Activated CD8-positive, alpha-beta T cell treated with anti-CD3 and anti-CD28 coated beads for 36 hours (primary cell): ENCODE measurements around the gene CAMSAP3. TPM values are rescaled to one million over a fixed set of nuclear protein-coding genes. Genes with fewer than 3 reads are reported as not detected.

Source experiments
- ATAC-seq: fragments of 200-7000 bp; cut with Tn5 transposase; one replicate; pipeline ENCODE4 v1.10.0; 2021; ENCODE audit warnings: mild to moderate bottlenecking, moderate library complexity
- CTCF ChIA-PET: fragments of 350-600 bp; sonication (Branson Sonifier 250); formaldehyde crosslinking; loops from one replicate; lab custom pipeline; 2021; ENCODE audit warnings: antibody characterized with exemption; lab: Charles Lee
- POLR2A ChIA-PET: fragments of 350-600 bp; sonication (Branson Sonifier 250); formaldehyde crosslinking; loops from one replicate; lab custom pipeline; 2021; ENCODE audit warnings: antibody characterized with exemption; lab: Charles Lee
- DNase-seq: peaks from one replicate; pipeline ENCODE4 v3.0.0-alpha.2; 2020
- H3K27ac Mint-ChIP-seq: one replicate; pipeline ENCODE4 v1.8.0; 2021; ENCODE audit warnings: mild to moderate bottlenecking, mixed read lengths
- H3K27me3 Mint-ChIP-seq: one replicate; pipeline ENCODE4 v1.8.0; 2021; ENCODE audit warnings: mixed read lengths
- H3K36me3 Mint-ChIP-seq: one replicate; pipeline ENCODE4 v1.8.0; 2021; ENCODE audit warnings: low read depth, mixed read lengths
- H3K4me1 Mint-ChIP-seq: one replicate; pipeline ENCODE4 v1.8.0; 2021; ENCODE audit warnings: low read depth, mixed read lengths
- H3K4me3 Mint-ChIP-seq: one replicate; pipeline ENCODE4 v1.8.0; 2021; ENCODE audit warnings: mild to moderate bottlenecking, moderate library complexity, mixed read lengths
- H3K9me3 Mint-ChIP-seq: one replicate; pipeline ENCODE4 v1.8.0; 2021; ENCODE audit warnings: mixed read lengths
- CTCF ChIP-seq: fragments of 200-600 bp; IDR thresholded peaks from one replicate; pipeline ENCODE4 v1.8.0; 2022; ENCODE audit warnings: antibody characterized with exemption, mild to moderate bottlenecking
- intact Hi-C: fragments of 100-400 bp; cut with micrococcal nuclease; formaldehyde crosslinking; loops from one replicate; pipeline ENCODE4 v1.10.0; 2022
- total RNA-seq, 2 experiments: library from RNA; stranded (reverse); gene quantifications; one replicate each; pipeline ENCODE4 v1.2.3, GENCODE V29; 2021

CAMSAP3 gene
- total RNA-seq, 2 experiments from 2014 or later, result 0.25 to 0.63 TPM

- Mint-ChIP-seq H3K36me3 (no peaks in the 10 kb centered on the region), H3K27ac (no peak overlapping the region), H3K4me1 (no peaks in the 10 kb centered on the region), H3K4me3 (no peak overlapping the region), H3K27me3 (no peaks in the 10 kb centered on the region), H3K9me3 (no peaks in the 10 kb centered on the region)
- ChIA-PET POLR2A (interaction anchor here (0.9 kb wide), 1 partner anchor 49 kb away, joined by 3 read pairs; no protein-coding TSS in a partner anchor), CTCF (interaction anchor here (1.7 kb wide), 1 partner anchor 14 kb away, joined by 6 read pairs; no protein-coding TSS in a partner anchor)
- intact Hi-C loops, result no loop called here
- no peak for TF ChIP-seq CTCF
- ATAC-seq (no peak), DNase-seq (no peak)
Measured at GRCh38 chr19:7582446-7582845, 13.2 kb upstream of the CAMSAP3 start.

DNA sequence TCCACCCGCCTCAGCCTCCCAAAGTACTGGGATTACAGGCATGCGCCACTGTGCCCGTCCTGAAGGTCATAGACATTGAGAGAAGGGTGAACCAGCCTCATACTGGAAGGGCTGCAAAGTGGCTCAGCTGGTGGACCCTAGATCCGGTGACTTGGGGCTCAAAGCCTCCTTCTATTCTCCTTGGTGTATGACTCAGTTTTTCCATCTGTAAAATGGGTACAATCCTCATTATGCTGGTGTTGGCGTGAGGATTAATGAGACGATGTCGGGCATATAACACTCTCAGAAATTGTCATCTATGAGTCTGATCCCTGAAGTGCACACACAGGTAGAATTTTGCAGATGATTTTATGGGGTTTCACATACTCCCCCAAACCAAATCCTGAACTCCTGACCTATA is 5.8 kb upstream of the CAMSAP3 start:
- Mint-ChIP-seq H3K9me3 (no peaks in the 10 kb centered on the region), H3K4me3 (no peak overlapping the region), H3K27ac (no peak overlapping the region), H3K36me3 (no peaks in the 10 kb centered on the region), H3K27me3 (peaks cover 11% of the 10 kb centered on the region), H3K4me1 (no peaks in the 10 kb centered on the region)
- intact Hi-C loops, result no loop called here
- no peak for ATAC-seq
- no peak for DNase-seq
- CTCF ChIA-PET, result interaction anchor here (1.1 to 1.3 kb wide), 2 partner anchors 22 to 223 kb away, joined by 3 read pairs; no protein-coding TSS in a partner anchor
- POLR2A ChIA-PET, result no interaction called here
- TF ChIP-seq CTCF, result no peak

GRCh38 chr19:7590256-7590655 is 5.4 kb upstream of the CAMSAP3 start:
- no peaks in the 10 kb centered on the region for H3K36me3 Mint-ChIP-seq
- TF ChIP-seq CTCF, result no peak
- no peak overlapping the region for H3K27ac Mint-ChIP-seq
- CTCF ChIA-PET, result interaction anchor here (1.1 to 1.3 kb wide), 2 partner anchors 22 to 223 kb away, joined by 3 read pairs; no protein-coding TSS in a partner anchor
- H3K27me3 Mint-ChIP-seq, result peaks cover 13% of the 10 kb centered on the region
- no peak for DNase-seq
- intact Hi-C loops, result no loop called here
- H3K4me3 Mint-ChIP-seq, result no peak overlapping the region
- H3K9me3 Mint-ChIP-seq, result no peaks in the 10 kb centered on the region
- peaks cover 2% of the 10 kb centered on the region for H3K4me1 Mint-ChIP-seq
- no peak for ATAC-seq
- POLR2A ChIA-PET, result no interaction called here

- intact Hi-C loops, result no loop called here
- Mint-ChIP-seq H3K4me1 (peaks cover 7% of the 10 kb centered on the region), H3K27me3 (peaks cover 30% of the 10 kb centered on the region), H3K9me3 (peaks cover 3% of the 10 kb centered on the region), H3K36me3 (no peaks in the 10 kb centered on the region), H3K27ac (no peak overlapping the region), H3K4me3 (peak overlapping the region; percentile 56)
- no peak for ATAC-seq
- POLR2A ChIA-PET, result interaction anchor here (0.6 to 0.9 kb wide), 4 partner anchors 33 to 255 kb away, joined by 3 read pairs; partner anchors contain the start of genes PET100 and XAB2
- TF ChIP-seq CTCF, result peak; percentile 15
- peak; percentile 22 for DNase-seq
- CTCF ChIA-PET, result interaction anchor here (1.0 to 2.5 kb wide), 3 partner anchors 11 to 85 kb away, joined by 3 to 17 read pairs (median 10); partner anchors contain the start of gene TRAPPC5
Measured at GRCh38 chr19:7596211-7596937, 711 bp downstream of the CAMSAP3 start.

GRCh38 chr19:7597689-7598088 is 2.0 kb downstream of the CAMSAP3 start:
- no peak for TF ChIP-seq CTCF
- Mint-ChIP-seq H3K27me3 (peaks cover 31% of the 10 kb centered on the region), H3K27ac (no peak overlapping the region), H3K4me1 (peaks cover 7% of the 10 kb centered on the region), H3K36me3 (no peaks in the 10 kb centered on the region), H3K9me3 (peaks cover 3% of the 10 kb centered on the region), H3K4me3 (no peak overlapping the region)
- no peak for DNase-seq
- POLR2A ChIA-PET, result interaction anchor here (1.6 kb wide), 1 partner anchor 29 kb away, joined by 3 read pairs; no protein-coding TSS in a partner anchor
- CTCF ChIA-PET, result interaction anchor here (1.0 to 2.5 kb wide), 3 partner anchors 29 to 306 kb away, joined by 4 to 17 read pairs (median 10); partner anchors contain the start of genes MAP2K7 and TRAPPC5
- intact Hi-C loops, result no loop called here
- no peak for ATAC-seq
